ENCODE results near the gene APOBEC4.

DNA sequence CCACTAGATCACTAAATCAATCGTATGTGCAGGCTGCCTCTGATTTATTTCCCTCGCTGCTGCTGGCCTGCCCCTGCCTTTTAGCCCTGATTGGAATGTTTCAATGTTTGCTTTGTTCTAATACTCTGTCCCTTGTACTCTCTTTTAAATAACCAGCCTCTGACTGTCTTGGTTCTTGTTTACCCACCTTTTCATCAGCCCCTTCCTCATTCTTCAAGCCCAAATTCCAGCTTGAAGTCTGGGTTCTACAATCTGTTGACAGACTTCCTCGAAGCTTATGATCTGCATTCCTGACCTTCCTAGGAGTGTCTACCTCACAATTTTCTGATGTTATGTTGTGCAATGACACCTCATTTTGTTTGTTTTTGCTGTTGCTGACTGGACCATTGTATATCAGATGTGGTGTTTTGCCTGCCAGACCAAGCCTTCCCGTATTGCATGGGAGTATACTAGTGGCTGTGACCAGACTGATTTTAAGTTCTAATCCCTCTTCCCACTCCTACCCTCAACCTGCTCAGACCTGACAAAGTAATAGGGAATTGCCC is 46.6 kb upstream of the APOBEC4 start:
- TF ChIP-seq, protein P1, sequence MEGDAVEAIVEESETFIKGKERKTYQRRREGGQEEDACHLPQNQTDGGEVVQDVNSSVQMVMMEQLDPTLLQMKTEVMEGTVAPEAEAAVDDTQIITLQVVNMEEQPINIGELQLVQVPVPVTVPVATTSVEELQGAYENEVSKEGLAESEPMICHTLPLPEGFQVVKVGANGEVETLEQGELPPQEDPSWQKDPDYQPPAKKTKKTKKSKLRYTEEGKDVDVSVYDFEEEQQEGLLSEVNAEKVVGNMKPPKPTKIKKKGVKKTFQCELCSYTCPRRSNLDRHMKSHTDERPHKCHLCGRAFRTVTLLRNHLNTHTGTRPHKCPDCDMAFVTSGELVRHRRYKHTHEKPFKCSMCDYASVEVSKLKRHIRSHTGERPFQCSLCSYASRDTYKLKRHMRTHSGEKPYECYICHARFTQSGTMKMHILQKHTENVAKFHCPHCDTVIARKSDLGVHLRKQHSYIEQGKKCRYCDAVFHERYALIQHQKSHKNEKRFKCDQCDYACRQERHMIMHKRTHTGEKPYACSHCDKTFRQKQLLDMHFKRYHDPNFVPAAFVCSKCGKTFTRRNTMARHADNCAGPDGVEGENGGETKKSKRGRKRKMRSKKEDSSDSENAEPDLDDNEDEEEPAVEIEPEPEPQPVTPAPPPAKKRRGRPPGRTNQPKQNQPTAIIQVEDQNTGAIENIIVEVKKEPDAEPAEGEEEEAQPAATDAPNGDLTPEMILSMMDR (IDR thresholded peaks at IDR 0.05), result no peak
- no peak for TF ChIP-seq POLR2A (IDR thresholded peaks at IDR 0.05)

Measured in esophagus squamous epithelium (tissue), 4 donors.